DMS79 (cell line): ENCODE data around the gene KLK3.
"Not testable (repeated sequence)": the region's sequence is repeated elsewhere in the genome, so short reads cannot be mapped to it uniquely, and the experiment has no call there.

Experiments used
- DNase-seq: peaks from one replicate; lab custom pipeline; 2025; lab: John Stamatoyannopoulos, UW

The KLK3 gene

DNA sequence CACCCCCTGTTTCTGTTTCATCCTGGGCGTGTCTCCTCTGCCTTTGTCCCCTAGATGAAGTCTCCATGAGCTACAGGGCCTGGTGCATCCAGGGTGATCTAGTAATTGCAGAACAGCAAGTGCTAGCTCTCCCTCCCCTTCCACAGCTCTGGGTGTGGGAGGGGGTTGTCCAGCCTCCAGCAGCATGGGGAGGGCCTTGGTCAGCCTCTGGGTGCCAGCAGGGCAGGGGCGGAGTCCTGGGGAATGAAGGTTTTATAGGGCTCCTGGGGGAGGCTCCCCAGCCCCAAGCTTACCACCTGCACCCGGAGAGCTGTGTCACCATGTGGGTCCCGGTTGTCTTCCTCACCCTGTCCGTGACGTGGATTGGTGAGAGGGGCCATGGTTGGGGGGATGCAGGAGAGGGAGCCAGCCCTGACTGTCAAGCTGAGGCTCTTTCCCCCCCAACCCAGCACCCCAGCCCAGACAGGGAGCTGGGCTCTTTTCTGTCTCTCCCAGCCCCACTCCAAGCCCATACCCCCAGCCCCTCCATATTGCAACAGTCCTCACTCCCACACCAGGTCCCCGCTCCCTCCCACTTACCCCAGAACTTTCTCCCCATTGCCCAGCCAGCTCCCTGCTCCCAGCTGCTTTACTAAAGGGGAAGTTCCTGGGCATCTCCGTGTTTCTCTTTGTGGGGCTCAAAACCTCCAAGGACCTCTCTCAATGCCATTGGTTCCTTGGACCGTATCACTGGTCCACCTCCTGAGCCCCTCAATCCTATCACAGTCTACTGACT is at the start of gene KLK3:
KLK3 (plus strand) TSS at position 280 of the 775 bp plus-strand sequence; CDS start at position 321, 41 bp downstream.
- DNase-seq: no peak

DNA sequence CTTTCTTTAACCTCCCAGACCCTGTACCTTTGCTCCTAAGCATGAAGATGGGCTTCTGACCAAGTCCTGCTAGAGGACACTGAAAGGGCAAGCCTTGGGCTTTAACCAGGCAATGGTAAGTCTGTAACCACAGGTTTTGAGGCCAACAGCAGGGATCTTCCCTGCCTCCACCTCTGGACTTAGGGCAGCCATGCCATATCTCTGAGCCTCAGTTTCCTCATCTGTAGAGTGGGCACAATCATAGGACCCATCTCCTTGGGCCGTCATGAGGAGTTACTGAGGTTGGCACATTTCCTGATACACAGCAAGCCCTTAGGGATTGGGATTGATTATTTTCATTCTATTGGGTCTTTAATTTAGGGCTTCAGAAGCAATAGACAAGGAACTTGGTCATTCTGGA is 45.9 kb upstream of the KLK3 start:
- DNase-seq: no peak

DNA sequence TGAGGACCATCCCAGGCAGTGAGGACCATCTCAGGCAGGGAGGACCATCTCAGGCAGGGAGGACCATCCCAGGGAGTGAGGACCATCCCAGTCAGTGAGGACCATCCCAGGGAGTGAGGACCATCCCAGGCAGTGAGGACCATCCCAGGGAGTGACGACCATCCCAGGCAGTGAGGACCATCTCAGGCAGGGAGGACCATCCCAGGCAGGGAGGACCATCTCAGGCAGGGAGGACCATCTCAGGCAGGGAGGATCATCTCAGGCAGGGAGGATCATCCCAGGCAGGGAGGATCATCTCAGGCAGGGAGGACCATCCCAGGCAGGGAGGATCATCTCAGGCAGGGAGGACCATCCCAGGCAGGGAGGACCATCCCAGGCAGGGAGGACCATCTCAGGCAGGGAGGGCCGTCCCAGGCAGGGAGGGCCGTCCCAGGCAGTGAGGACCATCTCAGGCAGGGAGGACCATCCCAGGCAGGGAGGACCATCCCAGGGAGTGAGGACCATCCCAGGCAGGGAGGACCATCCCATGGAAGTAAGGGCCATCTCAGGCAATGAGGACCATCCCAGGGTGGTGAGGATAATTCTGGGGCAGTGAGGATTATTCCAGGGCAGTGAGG is 43.0 kb upstream of the KLK3 start:
- not testable (repeated sequence) for DNase-seq

DNA sequence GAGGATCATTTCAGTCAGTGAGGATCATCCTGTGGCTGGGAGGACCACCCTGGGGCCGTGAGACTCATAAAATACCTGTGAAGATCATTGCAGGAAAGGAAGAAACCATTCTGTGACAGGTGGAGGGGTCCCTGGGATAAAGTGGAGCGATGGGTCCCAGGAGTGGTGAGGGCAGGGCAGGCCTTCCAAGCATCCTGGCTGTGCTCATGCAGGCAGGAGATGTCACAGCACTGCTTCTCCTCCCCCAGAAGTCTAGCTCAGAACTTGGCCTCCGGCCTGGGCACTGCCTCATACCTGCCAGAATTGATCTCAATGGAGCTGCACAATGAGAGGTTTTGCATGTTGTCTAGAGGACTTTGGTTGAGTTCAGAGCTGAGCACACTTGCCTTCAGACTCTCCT is 42.2 kb upstream of the KLK3 start:
- DNase-seq: no peak

DNA sequence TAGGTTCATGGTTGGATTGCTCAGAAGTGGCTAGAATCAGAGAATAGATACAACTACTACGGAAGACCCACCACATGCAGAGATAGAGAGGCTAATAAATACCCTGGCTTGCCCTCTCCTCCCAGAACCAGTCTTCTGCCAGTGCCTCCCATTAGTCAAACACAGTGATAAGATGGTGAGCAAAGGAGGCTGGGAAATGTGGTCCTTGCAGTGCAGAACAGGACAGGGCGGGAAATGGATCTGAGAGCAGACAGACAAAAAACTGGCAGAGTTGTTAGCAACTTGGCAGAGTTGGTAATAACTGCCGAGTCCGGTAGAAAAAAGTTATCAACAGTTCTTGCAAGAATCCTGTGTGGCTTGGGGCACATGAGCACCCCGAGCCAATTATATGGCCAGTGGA is 39.8 kb upstream of the KLK3 start:
- no peak for DNase-seq

DNA sequence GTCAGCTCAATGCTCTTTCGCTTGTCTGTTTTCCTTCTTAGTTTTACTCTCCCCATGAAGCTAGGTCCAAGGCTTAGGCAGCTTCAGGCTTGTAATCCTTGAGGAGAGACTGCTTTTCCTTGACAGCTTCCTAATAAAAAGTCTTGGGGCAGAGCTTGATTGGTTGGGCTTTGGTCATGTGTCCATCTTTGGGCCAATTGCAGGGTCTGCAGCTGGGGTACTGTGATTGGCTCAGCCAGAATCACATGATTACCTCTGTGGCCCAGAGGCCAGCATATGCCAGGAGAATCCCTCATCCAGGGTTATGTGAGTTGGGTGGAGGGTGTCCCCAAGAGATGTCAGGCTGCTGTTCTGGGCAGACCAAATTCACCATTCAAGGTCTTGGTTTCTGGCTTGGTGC is 39.3 kb upstream of the KLK3 start:
- DNase-seq: no peak

DNA sequence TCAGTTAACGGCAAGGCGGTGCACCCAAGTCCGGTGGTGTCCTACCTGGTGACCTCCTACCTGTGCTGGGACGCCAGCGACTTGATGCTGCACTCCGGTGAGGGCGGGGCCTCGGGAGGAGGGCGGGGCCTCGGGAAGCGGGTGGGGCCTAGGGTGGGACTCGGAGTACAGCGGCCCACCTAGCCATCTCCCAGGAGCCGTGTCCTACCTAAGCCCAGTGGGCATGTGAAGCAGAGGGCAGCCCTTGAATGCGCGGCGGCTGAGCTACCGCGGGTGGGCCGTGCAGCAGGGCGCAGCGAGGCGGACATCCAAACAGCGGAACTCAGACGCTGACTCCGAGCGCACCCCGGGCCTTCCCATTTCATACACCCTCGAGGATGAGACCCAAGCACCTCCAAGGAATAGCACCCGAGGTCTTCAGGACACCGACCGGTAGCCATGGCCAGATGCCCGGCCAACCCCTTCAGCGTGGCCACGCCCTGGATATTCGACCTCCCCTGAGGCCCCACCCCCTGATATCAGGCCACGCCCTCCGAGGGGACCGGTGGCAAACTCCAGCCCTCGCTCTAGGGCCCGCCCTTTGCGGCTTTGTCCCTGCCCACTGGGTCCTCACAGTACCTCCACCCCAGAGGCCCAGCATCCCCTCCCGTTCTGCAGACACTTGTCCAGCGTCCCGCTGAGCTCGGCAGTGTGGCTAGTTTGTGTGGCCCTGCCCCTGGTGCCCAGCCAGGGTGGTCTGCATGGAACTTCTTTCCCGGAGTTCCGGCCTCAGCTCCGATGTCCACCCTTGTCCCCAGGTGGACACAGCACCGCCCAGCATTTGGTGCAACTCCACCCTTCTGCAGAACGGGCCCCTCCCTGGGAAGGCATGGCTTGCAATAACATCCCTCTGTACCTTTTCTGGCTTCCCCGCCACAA is 36.5 kb upstream of the KLK3 start:
- no peak for DNase-seq

DNA sequence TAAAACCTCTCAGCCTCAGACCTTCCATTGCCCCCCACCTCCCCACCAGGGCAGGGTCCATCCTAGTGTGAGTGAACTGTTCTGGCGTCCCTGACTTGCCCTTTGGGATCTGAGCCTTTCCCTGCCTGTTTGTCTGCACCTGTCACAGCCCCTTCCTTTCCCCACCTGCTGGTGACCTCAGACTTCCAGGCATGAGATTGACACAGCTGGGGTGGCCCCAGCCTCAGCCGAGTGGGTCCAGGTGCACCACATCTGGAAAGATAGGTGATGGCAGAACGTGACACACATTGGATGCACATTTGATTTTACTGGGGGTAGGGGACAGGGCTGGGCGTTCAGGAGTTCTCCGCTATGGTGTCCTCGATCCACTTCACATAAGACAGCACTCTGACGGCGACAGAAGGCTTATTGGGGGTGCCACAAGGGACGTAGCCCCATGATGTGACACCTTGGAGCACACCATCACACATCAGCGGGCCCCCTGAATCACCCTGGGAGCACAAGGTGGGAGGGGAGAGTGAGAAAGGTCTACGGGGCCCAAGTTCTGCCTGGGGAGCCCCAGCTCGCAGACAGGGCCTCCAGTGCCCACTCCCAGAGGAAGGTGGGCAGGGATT is 35.7 kb upstream of the KLK3 start:
- no peak for DNase-seq

DNA sequence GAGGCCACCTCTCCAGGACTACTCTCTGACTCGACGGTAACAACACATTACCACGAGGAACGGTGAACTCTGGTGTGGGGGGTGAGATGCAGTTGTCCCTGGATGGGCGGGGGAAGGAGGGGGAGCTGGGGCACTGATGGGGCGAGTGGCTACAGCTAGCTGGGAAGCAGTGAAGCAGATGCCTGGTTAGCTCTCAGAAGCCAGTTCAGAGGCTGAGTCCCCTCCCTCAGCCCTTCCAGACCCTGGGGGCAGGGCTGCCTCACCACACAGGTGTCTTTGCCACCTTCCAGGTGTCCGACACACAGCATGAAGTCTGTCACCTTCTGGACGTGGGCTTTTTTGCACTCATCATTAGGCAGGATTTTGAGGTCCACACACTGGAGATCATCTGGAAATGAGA is 35.1 kb upstream of the KLK3 start:
- DNase-seq: no peak

DNA sequence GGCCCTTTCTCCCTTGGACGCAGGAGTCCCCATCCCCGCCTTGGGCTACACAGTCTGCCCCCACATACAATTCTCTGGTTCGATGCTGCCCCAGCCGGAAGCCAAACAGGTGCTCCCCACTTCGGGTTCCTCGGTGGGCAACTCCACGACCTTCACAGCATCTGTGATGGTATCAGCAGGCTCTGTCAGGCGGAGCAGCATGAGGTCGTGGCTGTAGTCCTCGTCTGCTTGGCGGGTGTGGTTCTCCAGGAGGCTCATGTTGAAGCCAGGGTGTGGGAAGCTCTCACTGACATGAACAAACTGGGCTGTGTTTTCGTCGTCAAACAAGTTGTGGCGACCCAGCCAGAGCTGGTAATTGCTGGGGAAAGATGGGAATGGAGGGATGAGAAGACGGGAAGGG is 34.6 kb upstream of the KLK3 start:
- no peak for DNase-seq

DNA sequence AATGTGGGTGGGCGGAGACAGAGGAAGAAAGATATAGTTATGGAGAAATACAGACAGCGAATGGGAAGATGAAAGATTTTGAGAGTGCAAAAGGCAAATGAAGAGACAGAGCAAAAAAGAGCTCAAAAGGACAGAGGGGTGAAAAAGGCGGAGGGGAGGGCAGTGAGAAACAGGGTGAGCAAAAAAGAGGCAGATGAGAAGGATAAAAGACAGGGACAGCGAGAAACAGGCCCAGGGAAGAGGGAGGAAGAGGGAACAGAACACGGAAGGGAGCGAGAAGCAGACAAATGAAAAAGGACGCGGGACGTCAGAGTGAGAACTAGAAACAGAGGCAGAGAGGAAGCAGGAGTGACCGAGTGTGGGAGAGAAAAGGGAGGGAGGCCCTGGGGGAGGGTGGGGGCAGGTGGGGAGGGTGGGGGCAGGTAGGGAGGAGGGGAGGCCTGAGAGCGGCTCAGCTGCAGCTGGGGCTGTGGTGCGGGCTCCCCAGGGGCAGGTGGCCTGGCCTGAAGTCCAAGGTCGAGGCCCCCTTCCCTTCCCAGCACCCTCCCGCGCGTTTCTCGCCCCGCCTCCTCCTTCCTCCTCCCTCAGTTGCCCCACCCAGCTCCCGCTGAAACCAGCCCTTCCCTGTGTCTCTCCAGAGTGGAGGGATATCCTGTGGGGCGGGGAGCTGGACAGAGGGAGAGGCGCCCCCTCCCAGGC is 34.0 kb upstream of the KLK3 start:
- no peak for DNase-seq

DNA sequence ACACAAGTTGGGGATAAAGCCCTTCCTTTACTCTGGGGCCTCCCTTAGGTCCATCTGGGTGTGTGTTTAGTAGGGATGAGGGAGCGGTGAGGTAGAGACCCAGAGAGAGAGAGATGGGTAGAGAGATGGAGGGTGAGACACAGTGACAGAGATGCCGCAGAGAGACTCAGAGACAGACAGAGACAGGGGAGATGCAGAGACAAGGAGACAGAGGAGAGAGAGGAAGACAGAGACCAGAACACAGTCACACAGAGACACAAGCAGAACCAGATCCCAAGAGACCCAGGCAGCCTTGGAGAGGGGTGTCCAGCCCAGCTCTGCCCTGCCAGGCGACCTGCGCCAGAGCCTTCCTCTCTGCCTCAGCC is 33.5 kb upstream of the KLK3 start:
- no peak for DNase-seq

DNA sequence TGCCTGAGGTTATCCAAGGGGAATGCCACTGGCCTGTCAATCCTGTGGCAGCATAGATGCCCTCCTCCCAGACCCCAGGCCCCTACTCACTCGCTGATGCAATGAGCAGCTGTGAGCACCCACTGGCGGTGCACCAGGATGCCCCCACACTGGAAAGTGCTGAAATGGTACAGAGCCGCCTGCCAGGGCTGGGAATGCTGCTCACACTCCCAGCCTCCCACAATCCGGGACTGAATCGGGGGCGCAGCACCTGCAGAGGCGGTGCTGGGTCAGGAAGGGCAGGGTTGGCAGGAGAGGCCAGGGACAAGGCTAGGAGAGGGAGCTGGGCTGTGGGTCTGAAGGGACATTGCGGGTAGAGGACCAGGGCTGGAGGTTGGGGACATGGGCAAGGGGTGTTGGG is 33.1 kb upstream of the KLK3 start:
- DNase-seq: no peak

DNA sequence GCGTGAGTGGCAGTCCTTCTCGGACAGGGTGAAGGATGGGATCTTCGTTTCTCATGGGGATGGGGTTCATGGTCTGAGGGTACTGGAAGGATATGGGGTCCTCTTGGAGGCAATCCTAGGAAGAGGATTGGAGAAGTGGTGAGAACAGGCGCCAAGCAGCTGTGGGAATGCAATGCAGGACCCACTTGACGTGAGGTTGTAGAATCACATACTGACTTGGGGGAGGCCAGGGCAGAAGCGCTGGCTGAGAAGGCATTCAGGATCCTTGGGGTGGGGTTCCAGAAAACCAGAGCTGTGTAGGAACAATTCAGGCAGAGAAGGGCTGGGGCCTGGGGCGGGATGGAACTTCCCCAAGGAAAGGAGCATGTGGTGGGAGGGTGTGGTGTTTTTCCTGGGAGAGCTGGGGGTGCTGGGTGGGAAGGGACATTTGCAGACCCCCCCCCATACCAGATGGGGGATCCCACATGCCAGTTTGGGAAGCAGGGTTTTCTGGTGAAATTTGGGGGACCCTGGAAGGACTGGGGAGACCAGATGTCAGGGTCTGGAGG is 32.0 kb upstream of the KLK3 start:
- no peak for DNase-seq

DNA sequence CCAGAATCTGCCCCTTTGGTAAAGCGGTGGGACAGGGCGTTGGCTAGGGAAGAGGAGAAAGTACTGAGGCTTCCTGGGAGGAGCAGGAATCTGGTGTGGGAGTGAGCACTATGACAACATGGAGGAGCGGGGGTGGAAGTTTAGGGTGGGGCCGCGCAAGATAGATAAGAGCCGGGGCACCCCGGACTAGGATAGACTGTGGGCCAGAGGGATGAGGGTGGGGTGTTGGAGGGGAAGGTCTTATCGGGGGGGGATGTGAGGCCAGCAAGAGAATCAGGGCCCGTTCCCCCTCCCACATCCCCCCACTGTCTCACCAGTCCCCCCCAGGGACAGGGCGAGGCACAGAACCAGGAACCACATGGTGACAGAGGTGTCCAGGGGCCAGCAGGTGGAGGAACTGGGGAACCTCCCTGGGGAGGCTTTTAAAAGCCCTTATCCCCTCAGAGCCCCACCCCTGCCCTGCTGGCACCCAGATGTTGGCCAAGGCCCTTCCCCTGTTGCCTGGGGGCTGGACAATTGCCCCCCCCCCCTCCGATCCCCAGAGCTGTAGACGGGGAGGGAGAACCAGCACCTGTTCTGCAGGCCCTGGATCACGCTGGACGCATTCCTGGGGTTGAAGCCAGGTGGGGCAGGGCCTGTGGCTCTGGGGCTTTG is 31.2 kb upstream of the KLK3 start, which contains the start of gene KLK1:
KLK1 (minus strand) TSS at position 399 of the 654 bp plus-strand sequence; CDS start at position 360, 39 bp downstream.
- DNase-seq: no peak

DNA sequence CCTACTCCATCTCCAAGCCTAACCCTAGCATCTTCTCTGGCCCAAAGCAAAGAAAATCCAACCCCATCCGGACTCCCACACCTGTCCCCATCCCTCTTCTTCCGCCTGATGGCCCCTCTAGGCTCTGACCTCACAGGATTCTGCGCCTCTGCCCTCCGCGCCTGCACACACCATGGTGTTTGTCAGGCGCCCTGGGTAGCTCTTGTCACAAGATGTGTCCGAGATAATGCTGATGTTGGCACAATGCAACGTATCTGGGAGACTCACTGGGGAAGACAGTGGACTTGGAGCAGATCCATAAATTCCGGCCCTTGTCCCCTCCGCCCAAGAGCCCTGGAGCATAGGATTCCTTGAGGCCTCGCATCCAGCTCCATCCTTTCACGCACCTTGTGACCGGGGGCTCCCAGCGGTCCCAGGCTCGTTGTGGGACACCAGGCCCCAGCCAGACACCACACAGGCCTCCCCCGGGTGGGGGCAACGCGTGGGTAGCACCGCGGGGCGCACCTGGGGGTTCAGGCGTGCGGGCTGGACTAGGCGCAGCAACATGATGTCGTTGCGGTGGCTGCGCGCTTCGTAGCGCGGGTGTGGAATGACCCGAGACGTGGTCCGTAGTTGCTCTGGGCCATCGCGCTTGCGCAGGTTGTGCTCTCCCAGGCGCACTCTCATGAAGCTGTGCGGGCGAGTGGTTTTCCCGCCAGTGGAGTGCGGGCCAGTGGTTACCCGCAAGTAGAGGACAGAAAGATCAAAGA is 28.0 kb upstream of the KLK3 start:
- DNase-seq: no peak

DNA sequence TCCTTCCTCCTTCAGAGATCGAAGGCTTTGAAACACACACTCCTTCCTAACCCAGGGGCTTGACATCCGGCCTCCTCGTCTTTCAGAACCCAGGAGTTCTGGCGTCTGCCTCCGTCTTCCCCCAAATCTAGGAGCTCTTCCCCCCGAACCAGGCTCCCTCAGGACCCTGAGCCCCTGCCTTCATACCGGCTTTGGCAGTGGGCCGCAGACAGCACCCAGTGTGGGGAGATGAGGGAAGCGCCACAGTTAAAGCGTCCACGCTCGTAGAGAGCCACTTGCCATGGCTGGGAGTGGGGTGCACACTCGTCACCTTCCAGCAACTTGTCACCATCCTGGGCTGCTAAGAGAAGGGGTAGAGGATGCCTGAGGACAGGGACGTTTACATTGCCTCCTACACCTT is 27.2 kb upstream of the KLK3 start:
- no peak for DNase-seq

DNA sequence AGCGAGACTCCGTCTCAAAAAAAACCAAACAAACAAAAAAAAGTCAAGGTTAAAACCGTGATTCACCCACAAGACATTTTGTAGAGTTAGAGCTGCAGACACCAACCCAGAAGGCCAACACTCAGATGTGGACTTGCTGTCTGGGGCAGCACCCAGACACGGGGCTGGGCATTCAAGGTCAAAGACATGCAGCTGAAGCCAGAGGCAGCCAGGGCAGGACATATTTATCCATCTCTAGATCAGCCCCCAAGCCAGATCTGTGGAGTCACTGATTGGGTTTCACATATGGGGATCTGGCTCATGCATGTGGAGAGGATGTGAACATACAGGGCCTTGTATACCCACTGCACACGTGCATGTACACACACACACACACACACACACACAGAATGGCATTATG is 24.9 kb upstream of the KLK3 start:
- DNase-seq: no peak

DNA sequence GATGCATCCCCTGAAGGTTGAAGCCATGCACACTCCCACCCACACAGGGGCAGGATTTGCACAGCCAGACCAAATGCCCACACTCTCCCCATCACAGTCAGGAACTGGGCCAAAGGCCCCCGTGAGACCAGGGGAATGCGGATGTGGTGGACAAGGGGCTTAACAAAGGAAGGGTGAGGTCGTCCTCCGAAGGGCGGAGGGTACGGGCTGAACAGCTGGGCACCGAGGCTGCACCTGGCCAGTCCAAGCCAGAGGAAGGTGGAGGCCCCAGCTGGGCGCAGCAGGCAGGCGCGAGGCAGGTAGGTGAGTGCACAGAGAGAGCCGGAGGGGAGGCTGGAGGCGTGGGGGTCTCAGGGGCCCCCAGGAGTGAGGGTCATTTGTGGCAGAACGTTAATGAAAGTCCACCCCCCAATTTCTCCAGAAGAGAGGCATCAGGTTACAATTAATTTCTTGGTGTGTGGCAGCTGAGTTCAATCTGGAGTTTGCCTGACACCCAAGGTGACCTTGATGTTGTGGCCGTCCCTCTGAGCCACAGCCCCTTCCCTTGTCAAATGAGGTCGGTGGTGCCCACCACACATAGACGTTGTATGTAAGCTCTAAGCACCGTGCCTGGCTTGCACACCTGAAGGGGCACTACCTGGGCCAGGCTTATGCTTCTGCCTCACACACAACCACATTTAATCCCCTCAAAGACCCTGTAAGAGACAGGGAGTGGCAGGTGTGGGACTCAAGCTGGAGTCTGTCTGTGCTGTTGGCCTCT is 24.3 kb upstream of the KLK3 start:
- no peak for DNase-seq
